PC-9 (cell line): Measurements from ENCODE around the gene RARB. TPM values are rescaled to one million over a fixed set of nuclear protein-coding genes. Genes with fewer than 3 reads are reported as not detected.

Experiments
- BruUV-seq: library from RNA; stranded (reverse); fragments of 400-500 nt; replicated peaks from 2 replicates; lab custom pipeline; 2021; lab: Mats Ljungman, UMichigan
- CTCF ChIA-PET: fragments of 300-600 bp; sonication (Branson Sonifier 250); formaldehyde crosslinking; loops from one replicate; lab custom pipeline; 2022; ENCODE audit warnings: antibody characterized with exemption; lab: Charles Lee
- POLR2A ChIA-PET: fragments of 300-600 bp; sonication (Branson Sonifier 250); formaldehyde crosslinking; loops from one replicate; lab custom pipeline; 2022; ENCODE audit warnings: antibody characterized with exemption; ENCODE audit not compliant: unreplicated experiment; lab: Charles Lee
- DNase-seq, 2 experiments: peaks; one replicate each; pipeline versions ENCODE4 v3.0.0 to v3.0.0-alpha.2; 2015 to 2022; ENCODE audit warnings: mixed read lengths in 1 of 2
- H2AFZ ChIP-seq: fragments of 200-600 bp; sonication (generic); 2 replicates; pipeline ENCODE4 v1.8.1; 2017; ENCODE audit warnings: antibody characterized with exemption
- H3F3A ChIP-seq: fragments of 200-600 bp; sonication (generic); 2 replicates; pipeline ENCODE4 v1.8.1; 2017; ENCODE audit warnings: antibody characterized with exemption, mild to moderate bottlenecking, low read depth; ENCODE audit not compliant: insufficient read depth
- H3K27ac ChIP-seq: fragments of 200-600 bp; sonication (generic); 2 replicates; pipeline ENCODE4 v1.6.1; 2016; ENCODE audit warnings: mixed run types
- H3K27me3 ChIP-seq: fragments of 200-600 bp; sonication (generic); 2 replicates; pipeline ENCODE4 v1.6.1; 2016; ENCODE audit warnings: low read depth, mixed run types; ENCODE audit not compliant: insufficient read depth
- H3K36me3 ChIP-seq: fragments of 200-600 bp; sonication (generic); 2 replicates; pipeline ENCODE4 v1.6.1; 2016; ENCODE audit warnings: low read depth, mixed run types
- H3K4me1 ChIP-seq: fragments of 200-600 bp; sonication (generic); replicated peaks from 2 replicates; pipeline ENCODE4 v1.6.1; 2016; ENCODE audit warnings: mixed run types; ENCODE audit not compliant: insufficient read depth
- H3K4me2 ChIP-seq: fragments of 200-600 bp; sonication (generic); 2 replicates; pipeline ENCODE4 v1.6.1; 2017; ENCODE audit warnings: mixed run types
- H3K4me3 ChIP-seq: fragments of 200-600 bp; sonication (generic); 2 replicates; pipeline ENCODE4 v1.6.1; 2016; ENCODE audit warnings: mixed run types
- H3K79me2 ChIP-seq: fragments of 200-600 bp; sonication (generic); 2 replicates; pipeline ENCODE4 v1.6.1; 2017; ENCODE audit warnings: low read depth, mixed run types
- H3K9me2 ChIP-seq: fragments of 200-600 bp; sonication (generic); 2 replicates; pipeline ENCODE4 v1.8.1; 2017; ENCODE audit warnings: mild to moderate bottlenecking; ENCODE audit not compliant: insufficient read depth
- H3K9me3 ChIP-seq: fragments of 200-600 bp; sonication (generic); 2 replicates; pipeline ENCODE4 v1.8.1; 2016; ENCODE audit warnings: low read depth; ENCODE audit not compliant: insufficient read depth
- H4K20me1 ChIP-seq: fragments of 200-600 bp; sonication (generic); 2 replicates; pipeline ENCODE4 v1.8.1; 2017; ENCODE audit not compliant: insufficient read depth
- EZH2 ChIP-seq: fragments of 200-600 bp; sonication (generic); IDR thresholded peaks from 2 replicates; pipeline ENCODE4 v1.8.0; 2017; ENCODE audit warnings: antibody characterized with exemption, low read depth
- intact Hi-C: fragments of 100-400 bp; cut with micrococcal nuclease; formaldehyde crosslinking; loops from one replicate; pipeline ENCODE4 v1.10.0; 2022; ENCODE audit not compliant: unreplicated experiment
- total RNA-seq: library from RNA; stranded (reverse); gene quantifications from 2 replicates; pipeline ENCODE4 v1.2.3, GENCODE V29; 2021
- TF ChIP-seq, protein P1 (sequence below): fragments of 200-600 bp; sonication (generic); conservative IDR thresholded peaks from 2 replicates; pipeline ENCODE4 v1.6.1; 2017; ENCODE audit warnings: mixed run types, antibody characterized with exemption, mild to moderate bottlenecking, moderate library complexity

Gene RARB
- total RNA-seq, 1 experiment from 2014 or later = 1.0 TPM

DNA sequence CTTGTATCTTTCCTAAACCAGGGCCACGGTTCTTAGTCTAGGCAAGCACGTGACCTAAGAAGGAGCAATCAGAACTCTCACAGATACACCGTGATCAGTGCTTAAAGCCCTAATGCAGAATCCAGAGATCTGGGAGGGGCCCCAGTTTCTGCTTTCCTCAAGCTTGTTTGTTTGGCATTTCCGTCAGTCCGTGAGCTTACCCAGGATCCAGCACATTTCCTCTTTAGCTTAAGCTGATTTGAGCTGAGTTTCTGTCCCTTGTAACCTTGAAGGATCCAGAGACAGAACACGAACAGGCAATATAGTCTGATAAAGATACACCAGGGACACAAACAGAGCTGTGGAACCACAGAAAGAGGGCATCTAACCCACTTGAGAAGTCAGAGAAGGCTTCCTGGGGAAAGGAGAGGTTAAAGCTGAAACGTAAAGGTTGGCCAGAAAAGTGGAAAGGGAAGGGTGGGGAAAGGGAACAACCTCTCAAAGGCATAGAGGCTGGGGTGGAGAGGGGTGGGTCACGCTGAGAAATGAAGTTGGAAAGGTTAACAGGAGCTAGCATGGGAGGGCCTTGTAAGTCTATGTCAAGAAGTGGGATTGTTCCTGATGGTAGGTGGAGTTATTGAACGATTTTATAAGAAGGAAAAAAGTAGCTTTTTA, 42.1 kb upstream of the RARB start:
- no peaks in the 10 kb centered on the region for H3F3A ChIP-seq
- H4K20me1 ChIP-seq = no peaks in the 10 kb centered on the region
- intact Hi-C loops = no loop called here
- no peaks in the 10 kb centered on the region for H3K4me1 ChIP-seq
- no peaks in the 10 kb centered on the region for H3K9me3 ChIP-seq
- H3K27me3 ChIP-seq = no peaks in the 10 kb centered on the region
- no peaks in the 10 kb centered on the region for H3K9me2 ChIP-seq
- TF ChIP-seq, protein P1, sequence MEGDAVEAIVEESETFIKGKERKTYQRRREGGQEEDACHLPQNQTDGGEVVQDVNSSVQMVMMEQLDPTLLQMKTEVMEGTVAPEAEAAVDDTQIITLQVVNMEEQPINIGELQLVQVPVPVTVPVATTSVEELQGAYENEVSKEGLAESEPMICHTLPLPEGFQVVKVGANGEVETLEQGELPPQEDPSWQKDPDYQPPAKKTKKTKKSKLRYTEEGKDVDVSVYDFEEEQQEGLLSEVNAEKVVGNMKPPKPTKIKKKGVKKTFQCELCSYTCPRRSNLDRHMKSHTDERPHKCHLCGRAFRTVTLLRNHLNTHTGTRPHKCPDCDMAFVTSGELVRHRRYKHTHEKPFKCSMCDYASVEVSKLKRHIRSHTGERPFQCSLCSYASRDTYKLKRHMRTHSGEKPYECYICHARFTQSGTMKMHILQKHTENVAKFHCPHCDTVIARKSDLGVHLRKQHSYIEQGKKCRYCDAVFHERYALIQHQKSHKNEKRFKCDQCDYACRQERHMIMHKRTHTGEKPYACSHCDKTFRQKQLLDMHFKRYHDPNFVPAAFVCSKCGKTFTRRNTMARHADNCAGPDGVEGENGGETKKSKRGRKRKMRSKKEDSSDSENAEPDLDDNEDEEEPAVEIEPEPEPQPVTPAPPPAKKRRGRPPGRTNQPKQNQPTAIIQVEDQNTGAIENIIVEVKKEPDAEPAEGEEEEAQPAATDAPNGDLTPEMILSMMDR = no peak
- no peak for TF ChIP-seq EZH2
- CTCF ChIA-PET = no interaction called here
- BruUV-seq = no TSS peak
- H3K4me2 ChIP-seq = no peak overlapping the region
- DNase-seq = no peak
- no peak overlapping the region for H2AFZ ChIP-seq
- H3K4me3 ChIP-seq = no peak overlapping the region
- H3K27ac ChIP-seq = no peak overlapping the region
- POLR2A ChIA-PET = no interaction called here
- H3K79me2 ChIP-seq = no peaks in the 10 kb centered on the region
- no peaks in the 10 kb centered on the region for H3K36me3 ChIP-seq

DNA sequence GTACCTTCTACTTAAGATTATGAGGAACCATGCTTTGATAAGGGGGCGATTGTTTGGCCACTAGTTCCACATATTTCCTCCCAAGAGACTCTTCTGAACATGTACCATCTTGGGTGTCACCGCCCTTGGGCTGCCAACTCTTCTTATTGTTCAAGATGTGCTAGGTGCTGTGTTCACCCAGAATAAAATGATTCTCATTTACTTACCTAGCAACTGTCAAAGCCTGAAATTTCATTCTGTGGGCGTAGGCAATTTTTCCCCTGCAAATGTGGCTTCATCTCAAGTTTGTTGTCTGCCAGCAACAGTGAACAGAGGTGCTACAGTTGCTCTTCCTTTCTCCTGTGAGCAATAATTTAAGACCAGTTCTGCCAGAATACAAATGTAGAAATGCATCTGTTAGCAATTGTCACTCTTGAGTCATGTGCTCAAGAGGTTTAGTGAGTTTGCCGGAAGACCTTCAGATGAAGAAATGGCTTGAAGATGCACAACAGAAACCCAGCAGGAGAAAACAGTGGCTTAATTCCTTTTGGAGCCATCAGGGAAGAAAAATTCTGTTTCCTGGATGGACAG, 41.3 kb upstream of the RARB start:
- POLR2A ChIA-PET = no interaction called here
- CTCF ChIA-PET = no interaction called here
- Histone ChIP-seq H3K9me2 (no peaks in the 10 kb centered on the region), H2AFZ (no peak overlapping the region), H3K4me1 (no peaks in the 10 kb centered on the region), H3K36me3 (no peaks in the 10 kb centered on the region), H3F3A (no peaks in the 10 kb centered on the region), H4K20me1 (no peaks in the 10 kb centered on the region), H3K9me3 (no peaks in the 10 kb centered on the region), H3K27ac (no peak overlapping the region), H3K79me2 (no peaks in the 10 kb centered on the region), H3K4me2 (no peak overlapping the region), H3K27me3 (no peaks in the 10 kb centered on the region), H3K4me3 (no peak overlapping the region)
- intact Hi-C loops = no loop called here
- TF ChIP-seq EZH2 = no peak
- TF ChIP-seq, protein P1 = no peak
- DNase-seq = no peak
- BruUV-seq = no TSS peak

DNA sequence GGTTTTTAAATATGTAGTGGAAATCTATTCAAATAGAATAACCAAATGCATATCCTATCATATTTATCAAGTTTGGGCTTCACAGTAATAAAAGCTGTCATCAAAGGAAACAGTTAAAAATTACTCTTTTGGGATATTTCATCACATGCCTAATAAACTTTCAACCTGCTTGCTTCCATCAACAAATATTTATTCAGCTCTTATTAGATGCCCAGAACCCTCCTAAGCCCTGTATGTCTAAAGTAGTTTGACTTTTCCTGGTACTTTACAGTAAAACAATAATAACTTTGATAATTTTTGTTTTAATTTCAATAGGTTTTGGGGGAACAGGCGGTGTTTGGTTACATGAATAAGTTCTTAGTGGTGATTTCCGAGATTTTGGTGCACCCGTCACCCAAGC, 37.5 kb upstream of the RARB start:
- H3K27ac ChIP-seq = no peak overlapping the region
- TF ChIP-seq, protein P1 = no peak
- TF ChIP-seq EZH2 = no peak
- POLR2A ChIA-PET = interaction anchor here (0.7 kb wide), 1 partner anchor 373 kb away, joined by 3 read pairs; no protein-coding TSS in a partner anchor
- intact Hi-C loops = no loop called here
- H3K27me3 ChIP-seq = no peaks in the 10 kb centered on the region
- no peaks in the 10 kb centered on the region for H3F3A ChIP-seq
- no peaks in the 10 kb centered on the region for H3K9me2 ChIP-seq
- H3K79me2 ChIP-seq = no peaks in the 10 kb centered on the region
- H3K4me3 ChIP-seq = no peak overlapping the region
- CTCF ChIA-PET = no interaction called here
- H3K4me2 ChIP-seq = no peak overlapping the region
- H2AFZ ChIP-seq = no peak overlapping the region
- DNase-seq = no peak
- H4K20me1 ChIP-seq = no peaks in the 10 kb centered on the region
- no peaks in the 10 kb centered on the region for H3K9me3 ChIP-seq
- no peaks in the 10 kb centered on the region for H3K4me1 ChIP-seq
- BruUV-seq = no TSS peak
- H3K36me3 ChIP-seq = no peaks in the 10 kb centered on the region
